HG03354 (cell line): ENCODE results near the gene SEPTIN10.
A peak's percentile ranks its signal among the peaks of the same experiment; 100 is the strongest.
"Not testable (repeated sequence)": the region's sequence is repeated elsewhere in the genome, so short reads cannot be mapped to it uniquely, and the experiment has no call there.

Source experiments
- ATAC-seq: cut with Tn5 transposase; IDR thresholded peaks from one replicate; pipeline ENCODE4 v1.9.1; 2021; ENCODE audit warnings: mild to moderate bottlenecking; ENCODE audit not compliant: unreplicated experiment, poor library complexity, severe bottlenecking

SEPTIN10 gene

GRCh38 chr2:109557309-109557708, 56.5 kb downstream of the SEPTIN10 start:
- ATAC-seq = no peak

DNA sequence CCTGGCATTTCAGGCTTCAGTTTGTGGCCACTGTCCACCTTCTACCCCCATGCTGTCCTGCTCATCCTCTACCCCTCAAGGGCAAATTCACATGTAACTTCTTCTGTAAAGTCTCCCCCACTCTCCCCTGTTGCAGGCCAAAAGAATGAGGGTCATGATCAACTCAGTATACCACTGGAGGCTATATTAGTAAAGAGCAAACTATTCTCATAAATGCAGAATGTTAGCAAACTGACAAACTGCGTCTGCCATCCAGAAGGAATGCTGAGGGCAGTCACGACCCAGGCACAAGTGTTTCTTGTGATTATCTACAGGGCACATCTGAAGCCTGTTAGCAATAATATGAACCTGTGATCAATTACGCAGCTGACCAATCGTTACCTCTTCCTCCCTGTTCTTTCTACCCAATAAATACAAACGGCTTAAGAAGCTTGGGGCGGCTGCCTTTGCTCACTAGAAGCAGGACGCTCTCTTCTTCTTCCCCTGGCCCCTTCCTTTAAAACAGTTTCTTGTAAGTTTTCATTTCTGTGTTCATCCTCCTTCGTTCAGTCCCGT, 58.3 kb downstream of the SEPTIN10 start:
- ATAC-seq = no peak

DNA sequence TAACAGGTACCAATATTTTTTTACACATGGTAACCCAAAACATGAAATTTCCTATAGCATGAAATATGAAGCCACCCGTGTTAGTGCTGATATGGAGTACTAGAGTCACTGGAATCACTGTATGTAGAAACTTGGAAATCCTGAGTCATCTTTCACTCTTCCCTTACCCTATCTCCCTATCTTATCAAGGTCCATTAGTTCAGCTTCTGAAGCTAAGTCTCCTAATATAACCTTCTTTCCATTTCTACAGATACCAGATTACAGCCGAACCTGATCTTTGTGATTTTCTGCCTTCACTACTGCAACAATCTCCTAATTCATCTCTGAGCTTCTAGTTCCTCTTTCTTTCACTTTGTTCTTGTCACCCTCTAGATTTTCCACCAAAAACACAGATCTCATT, 59.0 kb downstream of the SEPTIN10 start:
- ATAC-seq = no peak

GRCh38 chr2:109549016-109549590, 64.7 kb downstream of the SEPTIN10 start:
- no peak for ATAC-seq

DNA sequence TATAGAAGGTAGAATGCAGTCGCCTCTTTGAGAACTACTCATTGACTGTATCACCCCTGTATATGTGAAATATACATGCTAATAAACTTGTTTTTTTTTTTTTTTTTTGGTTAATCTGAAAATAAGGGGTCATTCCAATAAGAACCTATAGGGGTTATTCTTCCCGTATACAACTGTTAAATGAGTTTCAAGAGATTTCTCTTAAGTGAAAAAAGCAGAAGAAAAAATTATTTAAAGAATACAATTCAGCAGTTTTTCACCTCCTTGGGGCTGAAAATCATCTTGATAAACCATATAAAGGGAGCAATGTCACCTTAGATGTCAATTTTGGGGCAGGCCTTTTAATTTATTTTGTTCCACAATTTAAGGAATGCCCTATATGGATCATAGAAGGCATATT, 66.5 kb downstream of the SEPTIN10 start:
- ATAC-seq = no peak

DNA sequence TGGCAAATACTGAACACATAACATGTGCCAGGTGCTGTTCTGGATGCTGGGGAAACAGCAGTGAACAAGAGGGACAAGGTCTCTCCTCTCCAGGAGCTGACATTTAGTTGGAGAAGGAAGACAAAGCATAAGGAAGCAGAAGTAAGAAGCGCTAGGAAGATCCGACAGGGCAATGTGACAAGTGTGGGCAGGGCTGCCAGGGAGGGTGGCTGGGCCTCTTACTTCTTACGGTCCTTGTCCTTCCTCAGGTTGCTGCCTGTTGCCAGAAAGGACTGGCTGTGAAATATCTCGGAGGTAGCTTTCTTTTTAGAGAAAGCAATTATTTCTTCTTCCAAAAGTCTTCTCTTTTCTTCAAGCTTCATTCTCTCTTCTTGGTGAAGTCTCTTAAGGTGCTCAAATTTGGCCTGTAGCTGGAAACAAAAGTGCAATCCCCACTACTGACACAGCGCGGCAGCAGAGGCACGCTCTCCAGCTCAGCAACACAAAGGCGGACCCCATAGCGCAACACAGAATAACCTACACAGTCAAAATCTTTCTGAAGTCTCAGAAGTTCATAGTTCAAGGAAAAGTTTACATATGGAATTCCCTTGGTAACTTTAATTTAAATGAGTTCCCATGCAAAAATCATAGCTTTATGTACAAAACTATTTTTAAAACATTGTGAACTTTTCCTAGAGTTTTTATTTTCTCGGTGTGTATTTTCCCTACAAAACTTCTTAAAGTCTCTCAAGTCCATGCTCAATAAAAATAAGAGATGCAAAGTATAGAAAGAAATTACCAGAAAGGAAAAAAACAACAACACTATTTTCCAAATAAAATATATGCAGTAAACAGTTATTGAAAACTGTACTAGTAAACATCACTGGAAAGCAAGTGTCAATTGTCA, 67.7 kb downstream of the SEPTIN10 start:
- peak; percentile 87 for ATAC-seq

- ATAC-seq = no peak
Measured at GRCh38 chr2:109542384-109542783, 71.4 kb downstream of the SEPTIN10 start.

DNA sequence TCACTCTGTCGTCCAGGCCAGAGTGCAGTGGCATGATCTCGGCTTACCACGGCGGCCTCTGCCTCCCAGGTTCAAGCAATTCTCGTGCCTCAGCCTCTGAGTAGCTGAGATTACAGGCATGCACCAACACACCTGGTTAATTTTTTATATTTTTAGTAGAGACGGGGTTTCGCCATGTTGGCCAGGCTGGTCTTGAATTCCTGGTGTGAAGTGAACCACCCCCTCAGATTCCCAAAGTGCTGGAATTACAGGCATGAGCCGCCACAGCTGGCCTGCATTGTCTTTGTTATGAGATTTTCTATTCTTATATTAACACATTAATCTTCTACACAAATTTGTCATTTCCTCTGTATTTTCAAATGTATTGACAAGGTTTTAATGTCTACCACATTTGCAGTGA, 75.2 kb downstream of the SEPTIN10 start:
- ATAC-seq = no peak

DNA sequence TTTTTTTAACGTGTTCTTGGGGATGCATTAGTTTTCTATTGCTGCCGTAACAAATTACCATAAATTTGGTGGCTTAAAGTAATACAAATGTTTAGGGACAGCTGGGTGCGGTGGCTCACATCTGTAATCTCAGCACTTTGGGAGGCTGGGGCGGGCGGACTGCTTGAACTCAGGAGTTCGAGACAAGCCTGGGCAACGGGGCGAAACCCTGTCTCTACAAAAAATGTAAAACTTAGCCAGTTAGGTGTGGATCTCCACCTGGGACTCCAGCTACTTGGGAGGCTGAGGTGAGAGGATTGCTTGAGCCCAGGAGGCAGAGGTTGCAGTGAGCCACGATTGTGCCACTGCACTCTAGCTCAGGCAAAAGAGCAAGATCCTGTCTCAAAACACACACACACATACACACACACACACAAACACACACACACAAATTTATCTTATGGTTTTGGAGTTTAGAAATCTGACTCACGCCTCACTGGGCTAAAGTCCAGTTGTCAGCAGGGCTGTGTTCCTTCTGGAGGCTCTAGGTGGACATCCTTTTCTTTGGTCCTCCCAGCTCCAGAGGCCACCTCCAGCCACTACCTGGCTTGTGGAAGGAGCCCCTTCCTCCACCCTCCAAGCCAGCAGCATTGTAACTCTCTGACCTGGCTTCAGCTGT, 76.1 kb downstream of the SEPTIN10 start:
- ATAC-seq = no peak

- not testable (repeated sequence) for ATAC-seq
Measured at GRCh38 chr2:109536556-109536955, 77.2 kb downstream of the SEPTIN10 start.

- ATAC-seq = no peak
Measured at GRCh38 chr2:109535217-109535946, 78.4 kb downstream of the SEPTIN10 start.

DNA sequence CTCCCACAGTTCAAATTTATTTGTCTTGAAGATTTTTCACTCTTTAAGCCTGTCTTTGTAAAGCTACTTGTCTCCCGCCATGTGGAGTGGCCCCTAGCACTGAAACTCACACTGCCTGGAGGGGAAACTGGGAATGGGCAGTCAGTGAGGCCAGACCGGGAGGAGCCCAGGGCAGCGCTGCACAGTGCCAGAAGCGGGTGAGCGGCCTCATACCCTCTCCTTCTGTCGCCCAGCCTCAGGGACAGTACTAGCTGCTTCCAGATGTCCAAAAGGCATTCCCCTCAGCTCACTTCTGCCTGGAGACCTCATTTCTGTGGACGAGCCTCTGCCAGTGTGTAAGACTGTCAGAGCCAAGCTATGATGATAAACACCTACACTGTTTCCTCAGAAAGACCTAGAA, 79.9 kb downstream of the SEPTIN10 start:
- no peak for ATAC-seq

- ATAC-seq = no peak
Measured at GRCh38 chr2:109532728-109533076, 81.1 kb downstream of the SEPTIN10 start.

- ATAC-seq = no peak
Measured at GRCh38 chr2:109531896-109532727, 81.7 kb downstream of the SEPTIN10 start.

- ATAC-seq = no peak
Measured at GRCh38 chr2:109531221-109531620, 82.5 kb downstream of the SEPTIN10 start.

- ATAC-seq = no peak
Measured at GRCh38 chr2:109530712-109531111, 83.1 kb downstream of the SEPTIN10 start.

- no peak for ATAC-seq
Measured at GRCh38 chr2:109529532-109530449, 84.0 kb downstream of the SEPTIN10 start.

GRCh38 chr2:109528811-109529501, 84.8 kb downstream of the SEPTIN10 start:
- no peak for ATAC-seq
